ENCODE results near the gene FAM20B.

The FAM20B gene

GRCh38 chr1:179104611-179105250 lies 79.0 kb downstream of the FAM20B start:
- no peak overlapping the region for H3K4me2 ChIP-seq (ENCODE audit: low read depth, low read length)
- H3K27ac ChIP-seq (ENCODE audit: low read length), result no peak overlapping the region
- H3F3A ChIP-seq (ENCODE audit: insufficient read depth, low read length), result no peaks in the 10 kb centered on the region
- no peak overlapping the region for H2AFZ ChIP-seq (ENCODE audit: low read length)
- TF ChIP-seq EZH2 (optimal IDR thresholded peaks at IDR 0.05; ENCODE audit: low read depth, low read length) (no peak), EZH2phosphoT487 (IDR thresholded peaks at IDR 0.05; ENCODE audit: low read length) (no peak)
- TF ChIP-seq, protein P1, sequence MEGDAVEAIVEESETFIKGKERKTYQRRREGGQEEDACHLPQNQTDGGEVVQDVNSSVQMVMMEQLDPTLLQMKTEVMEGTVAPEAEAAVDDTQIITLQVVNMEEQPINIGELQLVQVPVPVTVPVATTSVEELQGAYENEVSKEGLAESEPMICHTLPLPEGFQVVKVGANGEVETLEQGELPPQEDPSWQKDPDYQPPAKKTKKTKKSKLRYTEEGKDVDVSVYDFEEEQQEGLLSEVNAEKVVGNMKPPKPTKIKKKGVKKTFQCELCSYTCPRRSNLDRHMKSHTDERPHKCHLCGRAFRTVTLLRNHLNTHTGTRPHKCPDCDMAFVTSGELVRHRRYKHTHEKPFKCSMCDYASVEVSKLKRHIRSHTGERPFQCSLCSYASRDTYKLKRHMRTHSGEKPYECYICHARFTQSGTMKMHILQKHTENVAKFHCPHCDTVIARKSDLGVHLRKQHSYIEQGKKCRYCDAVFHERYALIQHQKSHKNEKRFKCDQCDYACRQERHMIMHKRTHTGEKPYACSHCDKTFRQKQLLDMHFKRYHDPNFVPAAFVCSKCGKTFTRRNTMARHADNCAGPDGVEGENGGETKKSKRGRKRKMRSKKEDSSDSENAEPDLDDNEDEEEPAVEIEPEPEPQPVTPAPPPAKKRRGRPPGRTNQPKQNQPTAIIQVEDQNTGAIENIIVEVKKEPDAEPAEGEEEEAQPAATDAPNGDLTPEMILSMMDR (IDR thresholded peaks at IDR 0.05; ENCODE audit: low read length), result no peak
- H4K20me1 ChIP-seq (ENCODE audit: insufficient read depth, low read length), result no peaks in the 10 kb centered on the region
- no peak for DNase-seq
- no peaks in the 10 kb centered on the region for H3K36me3 ChIP-seq (replicated peaks; ENCODE audit: insufficient read depth, low read length)
- H3K4me1 ChIP-seq (ENCODE audit: low read length), result no peaks in the 10 kb centered on the region
- no peaks in the 10 kb centered on the region for H3K79me2 ChIP-seq (ENCODE audit: low read length)
- H3K4me3 ChIP-seq (ENCODE audit: low read length), result no peak overlapping the region
- H3K27me3 ChIP-seq (replicated peaks; ENCODE audit: insufficient read depth, low read length), result no peaks in the 10 kb centered on the region
- no peaks in the 10 kb centered on the region for H3K9me2 ChIP-seq (replicated peaks; ENCODE audit: insufficient read depth, low read length)
- no peak overlapping the region for H3K9ac ChIP-seq (ENCODE audit: low read length)
- H3K9me3 ChIP-seq (replicated peaks; ENCODE audit: insufficient read depth, low read length), result no peaks in the 10 kb centered on the region

GRCh38 chr1:179105393-179105792 lies 79.7 kb downstream of the FAM20B start:
- H4K20me1 ChIP-seq (ENCODE audit: insufficient read depth, low read length), result no peaks in the 10 kb centered on the region
- no peaks in the 10 kb centered on the region for H3K4me1 ChIP-seq (ENCODE audit: low read length)
- no peak overlapping the region for H3K4me3 ChIP-seq (ENCODE audit: low read length)
- no peaks in the 10 kb centered on the region for H3K9me2 ChIP-seq (replicated peaks; ENCODE audit: insufficient read depth, low read length)
- H3K79me2 ChIP-seq (ENCODE audit: low read length), result no peaks in the 10 kb centered on the region
- H3K27ac ChIP-seq (ENCODE audit: low read length), result no peak overlapping the region
- no peak overlapping the region for H3K9ac ChIP-seq (ENCODE audit: low read length)
- H3K4me2 ChIP-seq (ENCODE audit: low read depth, low read length), result no peak overlapping the region
- no peaks in the 10 kb centered on the region for H3K36me3 ChIP-seq (replicated peaks; ENCODE audit: insufficient read depth, low read length)
- no peaks in the 10 kb centered on the region for H3F3A ChIP-seq (ENCODE audit: insufficient read depth, low read length)
- TF ChIP-seq, protein P1 (IDR thresholded peaks at IDR 0.05; ENCODE audit: low read length), result peak; percentile 37
- no peak for TF ChIP-seq EZH2 (optimal IDR thresholded peaks at IDR 0.05; ENCODE audit: low read depth, low read length)
- DNase-seq, result peak; percentile 28
- no peaks in the 10 kb centered on the region for H3K9me3 ChIP-seq (replicated peaks; ENCODE audit: insufficient read depth, low read length)
- H3K27me3 ChIP-seq (replicated peaks; ENCODE audit: insufficient read depth, low read length), result no peaks in the 10 kb centered on the region
- H2AFZ ChIP-seq (ENCODE audit: low read length), result no peak overlapping the region

- H3K36me3 ChIP-seq (replicated peaks; ENCODE audit: insufficient read depth, low read length), result no peaks in the 10 kb centered on the region
- H3K27me3 ChIP-seq (replicated peaks; ENCODE audit: insufficient read depth, low read length), result no peaks in the 10 kb centered on the region
- no peak overlapping the region for H3K4me3 ChIP-seq (ENCODE audit: low read length)
- no peaks in the 10 kb centered on the region for H4K20me1 ChIP-seq (ENCODE audit: insufficient read depth, low read length)
- no peaks in the 10 kb centered on the region for H3K9me3 ChIP-seq (replicated peaks; ENCODE audit: insufficient read depth, low read length)
- no peaks in the 10 kb centered on the region for H3F3A ChIP-seq (ENCODE audit: insufficient read depth, low read length)
- no peaks in the 10 kb centered on the region for H3K9me2 ChIP-seq (replicated peaks; ENCODE audit: insufficient read depth, low read length)
- no peak overlapping the region for H2AFZ ChIP-seq (ENCODE audit: low read length)
- H3K9ac ChIP-seq (ENCODE audit: low read length), result no peak overlapping the region
- no peaks in the 10 kb centered on the region for H3K4me1 ChIP-seq (ENCODE audit: low read length)
- H3K4me2 ChIP-seq (ENCODE audit: low read depth, low read length), result no peak overlapping the region
- no peaks in the 10 kb centered on the region for H3K79me2 ChIP-seq (ENCODE audit: low read length)
- TF ChIP-seq EZH2phosphoT487 (IDR thresholded peaks at IDR 0.05; ENCODE audit: low read length) (no peak), EZH2 (optimal IDR thresholded peaks at IDR 0.05; ENCODE audit: low read depth, low read length) (no peak)
- TF ChIP-seq, protein P1 (IDR thresholded peaks at IDR 0.05; ENCODE audit: low read length), result no peak
- peak; percentile 3 for DNase-seq
- H3K27ac ChIP-seq (ENCODE audit: low read length), result no peak overlapping the region
Observed at GRCh38 chr1:179107706-179108629, 82.3 kb downstream of the FAM20B start.
